Measurements from ENCODE around the gene FERMT2.
"Not testable (repeated sequence)": the region's sequence is repeated elsewhere in the genome, so short reads cannot be mapped to it uniquely, and the experiment has no call there.

Gene FERMT2

DNA sequence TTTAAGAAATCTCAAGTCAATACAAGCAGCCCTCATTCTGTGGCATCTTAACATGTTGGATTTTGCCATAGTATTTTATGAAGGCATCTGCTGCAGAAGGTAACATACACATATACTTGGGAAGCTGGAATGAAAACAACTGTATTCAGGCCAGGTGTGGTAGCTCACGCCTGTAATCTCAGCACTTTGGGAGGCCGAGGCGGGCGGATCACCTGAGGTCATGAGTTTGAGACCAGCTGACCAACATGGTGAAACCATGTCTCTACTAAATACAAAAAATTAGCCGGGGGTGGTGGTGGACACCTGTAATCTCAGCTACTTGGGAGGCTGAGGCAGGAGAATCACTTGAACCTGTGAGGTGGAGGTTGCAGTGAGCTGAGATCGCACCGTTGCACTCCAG lies 86.0 kb downstream of the FERMT2 start:
- peaks cover 90% of the 10 kb centered on the region for H3K36me3 ChIP-seq (ENCODE audit: control insufficient read depth, insufficient read depth, low read length)

DNA sequence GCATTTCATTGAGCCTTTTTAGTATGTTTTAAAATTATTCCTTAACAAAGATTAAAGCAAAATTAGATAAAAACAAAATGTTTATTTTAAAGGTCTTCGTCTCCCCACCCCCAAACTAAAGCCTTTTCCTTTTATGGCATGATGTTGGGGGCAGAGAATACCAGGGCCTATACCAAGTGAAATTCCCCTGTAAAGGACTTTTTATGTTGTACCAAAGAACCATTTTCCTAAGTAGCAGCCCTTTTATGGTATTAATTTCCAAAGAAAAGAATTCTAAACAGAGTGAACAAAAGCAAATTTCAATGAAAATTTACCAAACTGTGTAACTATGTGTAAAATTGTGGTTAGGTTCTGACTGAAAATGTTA lies 87.5 kb downstream of the FERMT2 start:
- H3K4me3 ChIP-seq (ENCODE audit: extremely low read depth, insufficient read depth, low read length, poor library complexity, severe bottlenecking), result no peak overlapping the region
- WGBS, 2 experiments (ENCODE audit: insufficient coverage in 2 of 2), result no CpG with 5 or more reads among the region's 1 CpG
- peak overlapping the region; percentile 86 for H3K27ac ChIP-seq (ENCODE audit: low read depth, low read length, severe bottlenecking)
- peaks cover 15% of the 10 kb centered on the region for H3K4me1 ChIP-seq (ENCODE audit: control insufficient read depth, insufficient read depth, low read length, poor library complexity, severe bottlenecking)
- no peaks in the 10 kb centered on the region for H3K9me3 ChIP-seq (ENCODE audit: control insufficient read depth, low read length)
- peaks cover 89% of the 10 kb centered on the region for H3K36me3 ChIP-seq (ENCODE audit: control insufficient read depth, insufficient read depth, low read length)

More for the DNA sequence above, 86.0 kb downstream of the FERMT2 start:
- not testable (repeated sequence) for H3K4me3 ChIP-seq (ENCODE audit: extremely low read depth, insufficient read depth, low read length, poor library complexity, severe bottlenecking); H3K27ac ChIP-seq (ENCODE audit: low read depth, low read length, severe bottlenecking); H3K9me3 ChIP-seq (ENCODE audit: control insufficient read depth, low read length)
- 88 to 93% methylated on average over 3 to 4 of the region's 7 CpGs for WGBS, 2 experiments (ENCODE audit: insufficient coverage in 2 of 2)
- H3K4me1 ChIP-seq (ENCODE audit: control insufficient read depth, insufficient read depth, low read length, poor library complexity, severe bottlenecking), result peaks cover 15% of the 10 kb centered on the region

DNA sequence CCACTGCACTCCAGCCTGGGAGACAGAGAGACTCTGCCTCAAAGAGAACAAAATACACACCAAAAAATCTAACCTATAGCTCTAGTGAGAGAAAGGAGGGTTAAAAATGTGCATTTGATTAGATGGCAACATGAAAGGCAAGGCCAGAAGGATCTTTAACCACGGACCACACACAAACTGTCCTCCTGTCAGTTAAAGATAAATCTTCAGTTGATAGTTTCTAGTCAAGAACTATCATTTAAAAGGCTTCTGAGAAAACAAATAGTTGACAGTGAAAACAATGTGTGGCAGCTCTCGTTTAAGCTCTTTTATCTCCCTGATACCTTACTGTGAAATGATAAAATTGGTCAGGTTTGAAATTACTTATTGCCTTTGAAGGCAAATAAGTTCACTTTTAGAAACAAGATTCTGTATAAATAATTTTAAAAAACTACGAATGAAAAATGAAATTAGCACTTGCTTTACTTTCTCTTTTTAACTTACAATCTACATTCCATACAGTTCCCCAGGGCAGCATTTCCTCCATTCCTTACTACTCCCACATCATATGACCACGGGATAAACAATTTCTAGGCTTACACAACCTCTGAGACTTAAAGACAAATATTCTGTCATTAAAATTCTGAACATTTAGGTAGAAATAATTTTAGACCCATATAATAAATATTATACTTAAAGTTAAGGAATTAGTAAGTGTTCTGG lies 88.1 kb downstream of the FERMT2 start:
- Histone ChIP-seq H3K4me3 (ENCODE audit: extremely low read depth, insufficient read depth, low read length, poor library complexity, severe bottlenecking) (no peak overlapping the region), H3K4me1 (ENCODE audit: control insufficient read depth, insufficient read depth, low read length, poor library complexity, severe bottlenecking) (peaks cover 15% of the 10 kb centered on the region), H3K27ac (ENCODE audit: low read depth, low read length, severe bottlenecking) (peak overlapping the region; percentile 86), H3K36me3 (ENCODE audit: control insufficient read depth, insufficient read depth, low read length) (peaks cover 89% of the 10 kb centered on the region), H3K9me3 (ENCODE audit: control insufficient read depth, low read length) (no peaks in the 10 kb centered on the region)
- 75% methylated on average over 1 of the region's 4 CpGs; no CpG with 5 or more reads in 1 of the 2 experiments for WGBS, 2 experiments (ENCODE audit: insufficient coverage in 2 of 2)

DNA sequence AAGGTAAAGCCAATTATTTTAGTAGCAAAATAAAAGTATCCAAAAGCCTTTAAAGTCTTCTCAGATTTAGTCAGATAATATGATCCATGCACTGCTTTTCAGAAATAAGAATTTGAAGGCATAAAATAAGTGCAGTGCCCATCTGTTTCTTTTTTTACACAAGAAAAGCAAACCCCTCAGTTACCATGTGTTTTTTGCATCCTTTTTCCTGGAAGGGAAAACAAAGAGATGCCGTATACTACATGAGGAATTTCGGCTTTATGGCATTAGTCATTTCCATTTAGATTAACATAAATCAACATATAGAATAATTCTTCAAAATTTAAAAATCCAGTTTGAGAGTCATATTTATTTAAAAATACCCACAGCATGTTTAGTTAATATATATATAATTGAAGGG lies 89.4 kb downstream of the FERMT2 start:
- H3K4me1 ChIP-seq (ENCODE audit: control insufficient read depth, insufficient read depth, low read length, poor library complexity, severe bottlenecking), result peaks cover 15% of the 10 kb centered on the region
- WGBS, 2 experiments (ENCODE audit: insufficient coverage in 2 of 2), result no CpG with 5 or more reads among the region's 2 CpGs
- H3K4me3 ChIP-seq (ENCODE audit: extremely low read depth, insufficient read depth, low read length, poor library complexity, severe bottlenecking), result no peak overlapping the region
- peaks cover 88% of the 10 kb centered on the region for H3K36me3 ChIP-seq (ENCODE audit: control insufficient read depth, insufficient read depth, low read length)
- no peaks in the 10 kb centered on the region for H3K9me3 ChIP-seq (ENCODE audit: control insufficient read depth, low read length)
- no peak overlapping the region for H3K27ac ChIP-seq (ENCODE audit: low read depth, low read length, severe bottlenecking)

DNA sequence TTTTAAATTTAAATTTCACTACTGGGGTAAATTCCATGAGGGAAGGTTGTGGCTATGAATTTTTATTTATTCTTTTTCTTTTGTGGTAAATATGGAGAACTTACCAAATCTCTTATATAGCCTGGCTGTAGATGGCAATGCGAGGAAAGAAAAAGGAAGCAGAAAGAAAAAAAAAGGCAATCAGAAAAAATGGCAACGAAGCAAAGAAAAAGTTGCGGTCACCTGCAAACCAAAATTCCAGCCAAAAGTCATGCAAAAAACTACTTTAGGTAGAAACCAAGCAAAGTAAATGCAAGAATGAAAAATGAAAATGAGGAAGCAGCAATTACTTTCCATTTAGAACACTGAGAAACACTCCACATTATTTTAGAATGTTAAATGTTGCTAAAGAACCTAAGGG lies 89.9 kb downstream of the FERMT2 start:
- 100% methylated on average over 2 of the region's 3 CpGs; no CpG with 5 or more reads in 1 of the 2 experiments for WGBS, 2 experiments (ENCODE audit: insufficient coverage in 2 of 2)
- Histone ChIP-seq H3K27ac (ENCODE audit: low read depth, low read length, severe bottlenecking) (no peak overlapping the region), H3K4me3 (ENCODE audit: extremely low read depth, insufficient read depth, low read length, poor library complexity, severe bottlenecking) (no peak overlapping the region), H3K9me3 (ENCODE audit: control insufficient read depth, low read length) (no peaks in the 10 kb centered on the region), H3K36me3 (ENCODE audit: control insufficient read depth, insufficient read depth, low read length) (peaks cover 88% of the 10 kb centered on the region), H3K4me1 (ENCODE audit: control insufficient read depth, insufficient read depth, low read length, poor library complexity, severe bottlenecking) (peaks cover 15% of the 10 kb centered on the region)

DNA sequence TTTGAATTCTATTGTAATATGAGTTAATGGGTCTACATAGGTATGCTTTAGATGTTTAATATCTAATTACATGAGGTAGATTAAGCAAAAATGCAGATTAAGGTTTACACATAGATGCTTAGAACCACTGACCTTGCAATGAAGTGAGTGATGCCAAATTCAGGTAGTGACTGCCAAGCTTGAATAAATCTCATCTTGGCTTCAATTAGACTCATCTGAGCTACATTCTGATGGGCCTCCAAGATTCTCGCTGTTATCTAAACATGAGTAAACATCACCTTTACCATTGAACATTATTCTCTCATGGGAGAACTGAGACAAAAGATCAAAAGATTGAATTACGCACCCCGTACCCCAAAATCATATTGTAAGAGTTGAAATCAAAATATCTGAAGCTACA lies 90.6 kb downstream of the FERMT2 start:
- H3K27ac ChIP-seq (ENCODE audit: low read depth, low read length, severe bottlenecking), result no peak overlapping the region
- WGBS, 2 experiments (ENCODE audit: insufficient coverage in 2 of 2), result 100% methylated on average over 1 of the region's 3 CpGs
- H3K4me3 ChIP-seq (ENCODE audit: extremely low read depth, insufficient read depth, low read length, poor library complexity, severe bottlenecking), result no peak overlapping the region
- H3K4me1 ChIP-seq (ENCODE audit: control insufficient read depth, insufficient read depth, low read length, poor library complexity, severe bottlenecking), result peaks cover 15% of the 10 kb centered on the region
- H3K9me3 ChIP-seq (ENCODE audit: control insufficient read depth, low read length), result no peaks in the 10 kb centered on the region
- peaks cover 87% of the 10 kb centered on the region for H3K36me3 ChIP-seq (ENCODE audit: control insufficient read depth, insufficient read depth, low read length)

DNA sequence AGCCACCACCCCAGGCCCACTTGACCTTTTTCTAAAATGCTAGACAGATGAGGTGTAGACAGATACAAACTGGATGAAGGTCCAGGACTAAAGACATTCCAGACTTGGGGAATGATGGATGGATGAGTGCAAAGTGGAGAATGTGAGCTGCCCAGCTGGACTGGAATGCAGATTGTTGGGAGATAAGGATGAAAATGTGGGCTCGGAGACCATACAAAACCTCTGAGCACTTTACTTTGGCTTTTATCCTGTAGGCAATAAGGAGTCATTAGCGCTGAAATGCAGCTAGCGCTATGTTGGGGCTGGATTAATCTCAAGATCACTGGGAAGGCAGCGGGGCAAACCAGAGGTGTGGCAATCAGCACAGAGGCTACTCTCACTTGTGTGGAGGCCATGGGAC lies 94.7 kb downstream of the FERMT2 start:
- Histone ChIP-seq H3K4me1 (ENCODE audit: control insufficient read depth, insufficient read depth, low read length, poor library complexity, severe bottlenecking) (peaks cover 15% of the 10 kb centered on the region), H3K4me3 (ENCODE audit: extremely low read depth, insufficient read depth, low read length, poor library complexity, severe bottlenecking) (no peak overlapping the region), H3K36me3 (ENCODE audit: control insufficient read depth, insufficient read depth, low read length) (peaks cover 61% of the 10 kb centered on the region), H3K27ac (ENCODE audit: low read depth, low read length, severe bottlenecking) (peak overlapping the region; percentile 33), H3K9me3 (ENCODE audit: control insufficient read depth, low read length) (peaks cover 4% of the 10 kb centered on the region)
- 93 to 94% methylated on average over 4 of the region's 4 CpGs for WGBS, 2 experiments (ENCODE audit: insufficient coverage in 2 of 2)

DNA sequence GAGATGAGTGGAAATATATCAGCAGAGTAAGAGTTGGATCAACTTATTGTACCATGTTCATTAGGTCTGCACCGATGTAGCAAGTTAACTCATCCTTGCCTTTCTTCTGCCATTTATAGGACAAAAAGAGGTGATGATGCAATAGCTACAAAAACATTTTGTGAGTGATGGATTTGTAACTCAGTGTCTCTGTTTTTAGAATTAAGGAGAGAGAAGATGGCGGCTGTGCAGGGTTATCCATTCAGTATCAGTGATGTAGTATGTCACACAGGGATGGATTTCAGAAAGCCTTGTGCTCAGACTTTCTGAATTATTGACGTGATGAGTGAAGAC lies 97.4 kb downstream of the FERMT2 start:
- 81 to 86% methylated on average over 2 to 3 of the region's 3 CpGs for whole genome bisulfite sequencing, 2 experiments (ENCODE audit: insufficient coverage in 2 of 2)

DNA sequence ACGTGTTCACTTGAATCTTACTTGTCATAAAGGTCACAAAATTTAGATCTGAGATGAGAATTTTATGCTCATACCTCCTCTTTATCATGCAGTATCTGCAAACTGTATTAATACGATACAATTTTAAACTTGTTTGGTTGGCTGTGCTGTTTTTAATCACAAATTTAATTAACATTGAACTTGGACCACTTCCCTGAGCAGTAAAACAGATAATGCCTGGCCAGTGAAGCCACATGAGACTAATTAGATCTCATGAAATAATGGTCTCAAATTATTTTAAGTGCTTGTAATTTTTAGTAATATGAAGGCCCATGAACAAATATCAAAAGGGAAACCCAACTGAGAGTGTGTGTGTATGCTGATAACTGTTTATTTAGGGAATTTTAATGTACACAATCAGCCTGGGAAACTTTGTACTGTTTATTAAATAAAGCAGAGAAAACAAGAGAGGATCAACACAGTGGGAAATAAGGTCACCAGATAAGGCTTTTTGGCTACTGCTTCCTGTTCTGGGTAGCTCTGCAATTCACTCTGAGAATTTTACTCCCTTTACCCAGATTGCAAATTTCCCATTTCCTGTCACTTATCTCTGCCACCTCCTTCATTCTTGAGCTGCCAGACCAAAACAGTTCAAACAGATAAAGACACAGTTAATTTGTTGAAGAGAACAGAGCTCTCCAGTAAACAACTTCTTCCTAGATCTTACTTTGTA lies 97.9 kb downstream of the FERMT2 start:
- Histone ChIP-seq H3K4me1 (ENCODE audit: control insufficient read depth, insufficient read depth, low read length, poor library complexity, severe bottlenecking) (peaks cover 15% of the 10 kb centered on the region), H3K9me3 (ENCODE audit: control insufficient read depth, low read length) (peaks cover 8% of the 10 kb centered on the region), H3K36me3 (ENCODE audit: control insufficient read depth, insufficient read depth, low read length) (peaks cover 30% of the 10 kb centered on the region), H3K4me3 (ENCODE audit: extremely low read depth, insufficient read depth, low read length, poor library complexity, severe bottlenecking) (no peak overlapping the region), H3K27ac (ENCODE audit: low read depth, low read length, severe bottlenecking) (peak overlapping the region; percentile 90)
- no CpG with 5 or more reads among the region's 2 CpGs for WGBS, 2 experiments (ENCODE audit: insufficient coverage in 2 of 2)

More for the DNA sequence above, 97.4 kb downstream of the FERMT2 start:
- peak overlapping the region; percentile 90 for H3K27ac ChIP-seq (ENCODE audit: low read depth, low read length, severe bottlenecking)
- peaks cover 35% of the 10 kb centered on the region for H3K36me3 ChIP-seq (ENCODE audit: control insufficient read depth, insufficient read depth, low read length)
- no peak overlapping the region for H3K4me3 ChIP-seq (ENCODE audit: extremely low read depth, insufficient read depth, low read length, poor library complexity, severe bottlenecking)
- peaks cover 8% of the 10 kb centered on the region for H3K9me3 ChIP-seq (ENCODE audit: control insufficient read depth, low read length)
- H3K4me1 ChIP-seq (ENCODE audit: control insufficient read depth, insufficient read depth, low read length, poor library complexity, severe bottlenecking), result peaks cover 15% of the 10 kb centered on the region

DNA sequence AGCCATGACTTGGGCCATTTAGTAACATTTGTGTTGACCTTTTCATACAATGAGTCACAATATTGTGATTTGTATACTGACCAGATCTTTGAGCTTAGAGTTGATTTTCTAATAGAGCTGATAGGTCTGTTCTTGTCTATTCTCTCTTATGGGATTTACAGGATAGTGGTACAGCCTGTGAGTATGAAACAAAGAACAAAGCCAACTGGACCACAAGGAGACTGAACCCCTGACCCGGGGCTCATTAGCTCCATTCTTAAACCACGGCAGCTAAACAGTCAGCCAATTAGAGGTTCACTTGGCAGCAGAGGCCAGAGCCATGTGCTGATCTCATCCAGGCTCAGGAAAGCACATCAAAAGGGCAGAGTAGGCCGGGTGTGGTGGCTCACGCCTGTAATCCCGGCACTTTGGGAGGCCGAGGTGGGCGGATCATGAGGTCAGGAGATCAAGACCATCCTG lies 100.4 kb downstream of the FERMT2 start:
- Histone ChIP-seq H3K4me3 (ENCODE audit: extremely low read depth, insufficient read depth, low read length, poor library complexity, severe bottlenecking) (no peak overlapping the region), H3K36me3 (ENCODE audit: control insufficient read depth, insufficient read depth, low read length) (peaks cover 8% of the 10 kb centered on the region), H3K4me1 (ENCODE audit: control insufficient read depth, insufficient read depth, low read length, poor library complexity, severe bottlenecking) (peaks cover 15% of the 10 kb centered on the region), H3K27ac (ENCODE audit: low read depth, low read length, severe bottlenecking) (no peak overlapping the region), H3K9me3 (ENCODE audit: control insufficient read depth, low read length) (peaks cover 8% of the 10 kb centered on the region)
- 96 to 98% methylated on average over 5 to 7 of the region's 7 CpGs for WGBS, 2 experiments (ENCODE audit: insufficient coverage in 2 of 2)

DNA sequence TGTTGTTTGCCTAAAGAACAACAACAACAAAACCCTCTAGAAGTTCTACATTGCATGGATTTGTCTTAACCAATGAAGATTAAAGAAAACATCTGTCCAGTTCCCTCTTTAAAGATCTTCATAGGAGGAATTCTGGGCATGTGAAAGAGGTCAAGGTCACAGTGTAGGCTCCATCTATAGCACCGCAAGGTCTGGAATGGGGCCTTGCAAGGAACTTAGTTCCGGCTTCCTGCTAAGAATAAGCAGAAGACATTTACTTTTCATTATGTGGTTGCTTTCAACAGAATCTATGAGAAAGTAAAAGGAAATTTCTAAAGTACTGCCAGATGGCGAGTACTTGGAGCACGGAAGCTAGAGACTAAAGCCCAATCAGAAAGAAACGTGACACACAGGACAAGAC lies 102.2 kb downstream of the FERMT2 start:
- 88 to 94% methylated on average over 5 of the region's 5 CpGs for WGBS, 2 experiments (ENCODE audit: insufficient coverage in 2 of 2)
- no peak overlapping the region for H3K27ac ChIP-seq (ENCODE audit: low read depth, low read length, severe bottlenecking)
- H3K4me3 ChIP-seq (ENCODE audit: extremely low read depth, insufficient read depth, low read length, poor library complexity, severe bottlenecking), result no peak overlapping the region
- no peaks in the 10 kb centered on the region for H3K36me3 ChIP-seq (ENCODE audit: control insufficient read depth, insufficient read depth, low read length)
- H3K4me1 ChIP-seq (ENCODE audit: control insufficient read depth, insufficient read depth, low read length, poor library complexity, severe bottlenecking), result peaks cover 25% of the 10 kb centered on the region
- peaks cover 8% of the 10 kb centered on the region for H3K9me3 ChIP-seq (ENCODE audit: control insufficient read depth, low read length)
